K562 (cell line): ENCODE results near the gene ZNF609. TPM values are rescaled to one million over a fixed set of nuclear protein-coding genes. Genes with fewer than 3 reads are reported as not detected.

Source experiments
- ATAC-seq: fragments of 200-7000 bp; cut with Tn5 transposase; 3 replicates; pipeline ENCODE4 v1.9.1; 2020; ENCODE audit warnings: moderate library complexity
- BruUV-seq: library from RNA; stranded (reverse); fragments of 400-500 nt; replicated peaks from 2 replicates; lab custom pipeline; 2021; lab: Mats Ljungman, UMichigan
- CTCF ChIA-PET: fragments of 300-600 bp; formaldehyde crosslinking; extraction: SDS; loops from one replicate; lab custom pipeline; 2021; ENCODE audit warnings: low intra/inter-chr PET ratio; lab: Yijun Ruan, JAX
- POLR2A ChIA-PET: fragments of 300-600, 350-650 bp; sonication (Branson Sonifier 250); formaldehyde crosslinking; extraction: SDS; loops from one replicate; lab custom pipeline; 2021; ENCODE audit warnings: antibody characterized with exemption, inconsistent platforms; lab: Yijun Ruan, JAX
- DNase-seq, 4 experiments: peaks; one replicate each; pipeline versions ENCODE4 v3.0.0 to v3.0.0-alpha.2; 2011 to 2018; ENCODE audit warnings: low spot score in 3 of 4, mixed read lengths in 3 of 4; ENCODE audit errors: extremely low read depth in 1 of 4
- FAIRE-seq: peaks from 2 replicates; lab custom pipeline; 2011; peaks lifted over from hg19 to GRCh38; lab: Jason Lieb, UNC
- H2AFZ ChIP-seq: 2 replicates; pipeline ENCODE4 v1.6.0; 2011; ENCODE audit warnings: low read depth, low read length, control low read depth, inconsistent platforms
- H3K27ac ChIP-seq: fragments of 200-600 bp; 3 replicates; pipeline ENCODE4 v1.8.0; 2011; ENCODE audit warnings: low read depth, mild to moderate bottlenecking, control low read depth, inconsistent platforms, low read length, moderate library complexity, mixed read lengths; ENCODE audit errors: extremely low read depth
- H3K27me3 ChIP-seq, 2 experiments: fragments of 300-600 bp in 1 of 2; 2 replicates in 1 of 2; 3 replicates in 1 of 2; pipeline versions ENCODE4 v1.6.0 to v1.8.0; 2011; ENCODE audit warnings: inconsistent platforms in 2 of 2, low read length in 2 of 2, mild to moderate bottlenecking in 1 of 2, mixed read lengths in 1 of 2, moderate library complexity in 1 of 2; ENCODE audit not compliant: control insufficient read depth in 2 of 2, insufficient read depth in 2 of 2
- H3K36me3 ChIP-seq: fragments of 300-600 bp; 3 replicates; pipeline ENCODE4 v1.8.0; 2011; ENCODE audit warnings: mild to moderate bottlenecking, low read length, inconsistent platforms; ENCODE audit not compliant: control insufficient read depth, insufficient read depth
- H3K4me1 ChIP-seq, 2 experiments: fragments of 200-600 bp in 1 of 2; replicated peaks in 1 of 2; 2 replicates in 1 of 2; 3 replicates in 1 of 2; pipeline versions ENCODE4 v1.5.1 to v1.8.0; 2011; ENCODE audit warnings: inconsistent platforms in 2 of 2, low read length in 2 of 2, mild to moderate bottlenecking in 1 of 2, mixed read lengths in 1 of 2, moderate library complexity in 1 of 2; ENCODE audit not compliant: control insufficient read depth in 2 of 2, insufficient read depth in 2 of 2
- H3K4me2 ChIP-seq: 2 replicates; pipeline ENCODE4 v1.6.1; 2011; ENCODE audit warnings: low read length, control low read depth, inconsistent platforms, mixed read lengths; ENCODE audit not compliant: insufficient read depth
- H3K4me3 ChIP-seq: fragments of 200-600 bp; sonication (generic), shearing (Covaris generic); 2 replicates; pipeline ENCODE4 v1.5.1; 2016; ENCODE audit warnings: control low read depth, inconsistent platforms
- H3K79me2 ChIP-seq: fragments of 200-600 bp; 3 replicates; pipeline ENCODE4 v1.8.0; 2011; ENCODE audit warnings: low read length, inconsistent platforms; ENCODE audit not compliant: control insufficient read depth, insufficient read depth
- H3K9ac ChIP-seq, 2 experiments: 2 replicates each; pipeline versions ENCODE4 v1.6.0 to v1.6.1; 2011; ENCODE audit warnings: low read depth in 2 of 2, low read length in 2 of 2, control low read depth in 1 of 2, inconsistent platforms in 1 of 2, mild to moderate bottlenecking in 1 of 2, mixed read lengths in 1 of 2; ENCODE audit not compliant: insufficient read depth in 1 of 2
- H3K9me1 ChIP-seq: one replicate; pipeline ENCODE4 v1.6.0; 2011; ENCODE audit warnings: inconsistent platforms, mild to moderate bottlenecking, low read length, moderate library complexity; ENCODE audit not compliant: control insufficient read depth, insufficient read depth
- H3K9me3 ChIP-seq: replicated peaks from 2 replicates; pipeline ENCODE4 v1.5.1; 2011; ENCODE audit warnings: low read depth, low read length, inconsistent platforms; ENCODE audit not compliant: control insufficient read depth, insufficient read depth
- H4K20me1 ChIP-seq: replicated peaks from 2 replicates; pipeline ENCODE4 v1.6.1; 2011; ENCODE audit warnings: low read length, inconsistent platforms, mixed read lengths; ENCODE audit not compliant: control insufficient read depth, insufficient read depth
- CCAR2 ChIP-seq: fragments of 200-400 bp; formaldehyde crosslinking; IDR thresholded peaks from 2 replicates; pipeline ENCODE4 v1.6.1; 2017; ENCODE audit warnings: mild to moderate bottlenecking, low read depth, low read length
- DPF2 ChIP-seq: fragments of 450-650 bp; IDR thresholded peaks from 2 replicates; pipeline ENCODE4 v1.6.1; 2016
- HDAC2 ChIP-seq: fragments of 450-650 bp; IDR thresholded peaks from 2 replicates; pipeline ENCODE4 v1.6.1; 2016; ENCODE audit warnings: mild to moderate bottlenecking
- MAFK ChIP-seq: IDR thresholded peaks from 2 replicates; pipeline ENCODE4 v1.6.1; 2011; ENCODE audit warnings: low read length, improper control_type of control experiment
- MEF2D ChIP-seq: conservative IDR thresholded peaks from 2 replicates; pipeline ENCODE4 v1.6.1; 2016; ENCODE audit warnings: low read depth, missing genetic modification characterization, missing compliant biosample characterization
- NELFE ChIP-seq: IDR thresholded peaks from 2 replicates; pipeline ENCODE4 v1.6.1; 2011; ENCODE audit warnings: mild to moderate bottlenecking; ENCODE audit not compliant: insufficient read depth, insufficient read length
- NR2C1 ChIP-seq, 2 experiments: fragments of 450-650 bp; IDR thresholded peaks; 2 replicates each; pipeline ENCODE4 v1.6.1; 2017; ENCODE audit warnings: mild to moderate bottlenecking in 2 of 2, antibody characterized with exemption in 1 of 2, inconsistent platforms in 1 of 2, missing compliant biosample characterization in 1 of 2, missing genetic modification characterization in 1 of 2
- RBM25 ChIP-seq: fragments of 200-400 bp; formaldehyde crosslinking; IDR thresholded peaks from 2 replicates; pipeline ENCODE4 v1.6.1; 2018; ENCODE audit warnings: low read length, low read depth, moderate library complexity; ENCODE audit not compliant: severe bottlenecking
- RBM34 ChIP-seq: fragments of 200-400 bp; formaldehyde crosslinking; IDR thresholded peaks from 2 replicates; pipeline ENCODE4 v1.6.1; 2018; ENCODE audit warnings: low read length, borderline replicate concordance; ENCODE audit not compliant: insufficient read depth
- SMARCA4 ChIP-seq: fragments of 450-650 bp; IDR thresholded peaks from 2 replicates; pipeline ENCODE4 v1.6.1; 2016
- ZEB2 ChIP-seq: fragments of 450-650 bp; IDR thresholded peaks from 2 replicates; pipeline ENCODE4 v1.6.1; 2016
- ZNF143 ChIP-seq: sonication (generic); formaldehyde crosslinking; IDR thresholded peaks from 2 replicates; pipeline ENCODE4 v1.9.0; 2022; ENCODE audit warnings: mild to moderate bottlenecking, missing genetic modification reagents
- ZNF24 ChIP-seq: fragments of 450-650 bp; IDR thresholded peaks from 2 replicates; pipeline ENCODE4 v1.6.1; 2016
- WGBS: fragments of 100-300 bp; shearing (Covaris generic); methylation state at CpG from one replicate; pipeline ENCODE4 v1.1.6; 2016; ENCODE audit warnings: low coverage, mixed read lengths; ENCODE audit not compliant: insufficient coverage; ENCODE audit errors: missing lambda C conversion rate; 5-methylcytosine and 5-hydroxymethylcytosine counted together
- in situ Hi-C: fragments of 300-500 bp; cut with MboI; formaldehyde crosslinking; loops from 4 replicates; pipeline ENCODE4 v1.15.0; 2018; ENCODE audit warnings: inconsistent platforms, mixed read lengths
- intact Hi-C: fragments of 100-400 bp; cut with micrococcal nuclease; formaldehyde crosslinking; loops from 2 replicates; pipeline ENCODE4 v1.14.2; 2022
- polyA plus RNA-seq, 8 experiments: library from polyadenylated mRNA; depleted of rRNA in 4 of 8; stranded (reverse) in 5 of 8; unstranded in 3 of 8; fragments of >200 nt; fragmentation: Nextera tagmentation in 2 of 8; fragmentation: Illumina TruSeq in 1 of 8; extraction: Ambion mirVana in 2 of 8; extraction: Trizol in 1 of 8; gene quantifications; 2 replicates each; pipeline versions ENCODE4 v1.2.1 to v1.2.3, GENCODE V29; 2011 to 2014; ENCODE audit warnings: inconsistent platforms in 1 of 8, missing spikeins in 1 of 8
- total RNA-seq, 7 experiments: library from RNA; depleted of rRNA in 6 of 7; stranded (reverse); fragments of >200 nt in 6 of 7; fragmentation: Illumina TruSeq in 2 of 7; extraction: Trizol in 2 of 7; gene quantifications; 2 replicates each; pipeline versions ENCODE4 v1.2.1 to v1.2.3, GENCODE V29; 2011 to 2021; ENCODE audit warnings: low replicate concordance in 1 of 7
- TF ChIP-seq, protein P1 (sequence below): IDR thresholded peaks from 2 replicates; pipeline ENCODE4 v1.6.1; 2014; ENCODE audit warnings: antibody characterized with exemption
- TF ChIP-seq, protein P2 (sequence below): fragments of 250-450 bp; sonication (Bioruptor Pico); IDR thresholded peaks from 2 replicates; pipeline ENCODE4 v1.4.0; 2020; ENCODE audit warnings: mild to moderate bottlenecking, moderate library complexity

Gene ZNF609
- total and polyA plus RNA-seq, 9 of the 15 experiments (the other 6 are each of a cell fraction or from before 2014, with no cell fraction given), result 3.0 to 38.7 (median 17.8) TPM

DNA sequence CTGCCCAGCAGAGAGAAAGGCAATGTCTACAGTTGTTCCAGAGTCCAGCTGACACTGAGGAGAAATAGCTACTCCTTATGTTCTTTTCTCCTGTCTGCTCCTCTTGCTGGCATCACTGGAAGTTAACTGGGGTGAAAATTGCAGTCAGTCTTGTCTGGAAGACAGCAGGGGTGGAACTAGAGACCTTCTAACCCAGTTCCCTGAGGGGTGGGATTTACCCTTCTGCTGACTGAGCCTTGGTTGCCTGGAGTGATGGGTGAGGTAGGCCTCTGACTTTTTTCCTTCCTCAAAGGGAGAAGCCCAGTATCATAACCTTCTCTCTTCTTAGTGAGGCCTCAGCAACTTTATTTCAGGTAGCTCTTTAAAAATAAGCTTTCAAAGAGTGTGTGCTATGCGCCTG is 16.2 kb downstream of the ZNF609 start:
- Histone ChIP-seq H3K36me3 (peaks cover 39% of the 10 kb centered on the region), H3K9me3 (no peaks in the 10 kb centered on the region), H3K79me2 (peaks cover 66% of the 10 kb centered on the region), H3K9me1 (no peaks in the 10 kb centered on the region), H3K27me3 (no peaks in the 10 kb centered on the region), H3K4me2 (no peak overlapping the region), H3K27ac (no peak overlapping the region), H3K9ac (no peak overlapping the region), H3K4me3 (no peak overlapping the region), H4K20me1 (peaks cover 5% of the 10 kb centered on the region; the same call in 1 of the 2 replicates), H3K4me1 (no peaks in the 10 kb centered on the region), H2AFZ (no peak overlapping the region)
- BruUV-seq, result no TSS peak
- 81% methylated on average over 1 of the region's 1 CpG for WGBS
- intact Hi-C loops (no loop called here), in situ Hi-C loops (no loop called here)
- CTCF ChIA-PET, result no interaction called here
- POLR2A ChIA-PET, result interaction anchor here (0.7 to 8.6 kb wide), 6 partner anchors 8 to 95 kb away, joined by 3 to 38 read pairs (median 5); partner anchors contain the start of gene ZNF609
- ATAC-seq (peak; percentile 25; the same call in 2 of the 3 replicates), DNase-seq (no peak), FAIRE-seq (no peak)
- TF ChIP-seq, protein P1, sequence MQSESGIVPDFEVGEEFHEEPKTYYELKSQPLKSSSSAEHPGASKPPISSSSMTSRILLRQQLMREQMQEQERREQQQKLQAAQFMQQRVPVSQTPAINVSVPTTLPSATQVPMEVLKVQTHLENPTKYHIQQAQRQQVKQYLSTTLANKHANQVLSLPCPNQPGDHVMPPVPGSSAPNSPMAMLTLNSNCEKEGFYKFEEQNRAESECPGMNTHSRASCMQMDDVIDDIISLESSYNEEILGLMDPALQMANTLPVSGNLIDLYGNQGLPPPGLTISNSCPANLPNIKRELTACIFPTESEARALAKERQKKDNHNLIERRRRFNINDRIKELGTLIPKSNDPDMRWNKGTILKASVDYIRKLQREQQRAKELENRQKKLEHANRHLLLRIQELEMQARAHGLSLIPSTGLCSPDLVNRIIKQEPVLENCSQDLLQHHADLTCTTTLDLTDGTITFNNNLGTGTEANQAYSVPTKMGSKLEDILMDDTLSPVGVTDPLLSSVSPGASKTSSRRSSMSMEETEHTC, result no peak

DNA sequence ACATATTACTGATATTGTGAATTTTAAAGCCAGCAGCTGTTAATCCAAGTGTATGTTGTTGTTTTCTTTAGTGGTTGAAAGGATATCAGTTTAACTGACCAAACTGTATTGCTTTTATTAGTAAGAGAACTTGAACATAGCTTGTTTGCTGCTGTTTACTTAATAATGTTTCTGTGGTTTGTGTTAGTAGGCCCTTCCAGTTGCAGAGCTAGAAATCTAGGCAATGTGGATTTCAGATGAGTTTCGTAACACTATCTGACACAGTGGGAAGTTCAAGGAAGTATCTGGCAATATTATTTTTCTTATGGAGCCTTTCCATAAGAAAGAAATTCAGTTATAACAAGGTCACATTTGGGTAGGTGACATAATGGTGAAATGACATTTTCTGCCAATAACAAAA is 18.5 kb downstream of the ZNF609 start:
- ChIA-PET POLR2A (interaction anchor here (1.4 to 8.6 kb wide), 3 partner anchors 10 to 24 kb away, joined by 5 to 38 read pairs (median 6); partner anchors contain the start of gene ZNF609), CTCF (no interaction called here)
- H3K27me3 ChIP-seq, result no peaks in the 10 kb centered on the region
- DNase-seq (no peak), FAIRE-seq (no peak), ATAC-seq (no peak)
- no peaks in the 10 kb centered on the region for H3K9me1 ChIP-seq
- no peak overlapping the region for H2AFZ ChIP-seq
- no peak overlapping the region for H3K27ac ChIP-seq
- no peaks in the 10 kb centered on the region; a peak in 1 of 5 replicates for H3K4me1 ChIP-seq
- H4K20me1 ChIP-seq, result peaks cover 5% of the 10 kb centered on the region; the same call in 1 of the 2 replicates
- intact Hi-C loops, result no loop called here
- H3K79me2 ChIP-seq, result peaks cover 71% of the 10 kb centered on the region
- no peak overlapping the region for H3K4me3 ChIP-seq
- no peaks in the 10 kb centered on the region for H3K9me3 ChIP-seq
- H3K36me3 ChIP-seq, result peaks cover 41% of the 10 kb centered on the region
- TF ChIP-seq DPF2 (no peak), SMARCA4 (no peak), ZNF24 (no peak), MAFK (no peak), NR2C1 (IDR thresholded peaks at IDR 0.05) (no peak), NR2C1 (tag; IDR thresholded peaks at IDR 0.05) (no peak), HDAC2 (no peak), RBM25 (no peak), RBM34 (no peak), ZNF143 (CRISPR knock-in tag) (no peak), MEF2D (tag) (no peak), CCAR2 (no peak), ZEB2 (no peak), NELFE (no peak)
- TF ChIP-seq, protein P2, sequence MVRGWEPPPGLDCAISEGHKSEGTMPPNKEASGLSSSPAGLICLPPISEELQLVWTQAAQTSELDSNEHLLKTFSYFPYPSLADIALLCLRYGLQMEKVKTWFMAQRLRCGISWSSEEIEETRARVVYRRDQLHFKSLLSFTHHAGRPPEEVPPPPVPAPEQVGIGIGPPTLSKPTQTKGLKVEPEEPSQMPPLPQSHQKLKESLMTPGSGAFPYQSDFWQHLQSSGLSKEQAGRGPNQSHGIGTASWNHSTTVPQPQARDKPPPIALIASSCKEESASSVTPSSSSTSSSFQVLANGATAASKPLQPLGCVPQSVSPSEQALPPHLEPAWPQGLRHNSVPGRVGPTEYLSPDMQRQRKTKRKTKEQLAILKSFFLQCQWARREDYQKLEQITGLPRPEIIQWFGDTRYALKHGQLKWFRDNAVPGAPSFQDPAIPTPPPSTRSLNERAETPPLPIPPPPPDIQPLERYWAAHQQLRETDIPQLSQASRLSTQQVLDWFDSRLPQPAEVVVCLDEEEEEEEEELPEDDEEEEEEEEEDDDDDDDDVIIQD, result no peak
- BruUV-seq, result no TSS peak
- 0% methylated on average over 1 of the region's 1 CpG for WGBS
- no peak overlapping the region for H3K4me2 ChIP-seq
- in situ Hi-C loops, result no loop called here
- H3K9ac ChIP-seq, result no peak overlapping the region
